HG02840 (cell line): ENCODE data around the gene L1CAM.

ENCODE experiments used
- ATAC-seq: cut with Tn5 transposase; IDR thresholded peaks from one replicate; pipeline ENCODE4 v1.9.1; 2021; ENCODE audit warnings: mild to moderate bottlenecking, moderate library complexity, moderate number of reproducible peaks; ENCODE audit not compliant: unreplicated experiment, low FRiP score

Gene L1CAM

DNA sequence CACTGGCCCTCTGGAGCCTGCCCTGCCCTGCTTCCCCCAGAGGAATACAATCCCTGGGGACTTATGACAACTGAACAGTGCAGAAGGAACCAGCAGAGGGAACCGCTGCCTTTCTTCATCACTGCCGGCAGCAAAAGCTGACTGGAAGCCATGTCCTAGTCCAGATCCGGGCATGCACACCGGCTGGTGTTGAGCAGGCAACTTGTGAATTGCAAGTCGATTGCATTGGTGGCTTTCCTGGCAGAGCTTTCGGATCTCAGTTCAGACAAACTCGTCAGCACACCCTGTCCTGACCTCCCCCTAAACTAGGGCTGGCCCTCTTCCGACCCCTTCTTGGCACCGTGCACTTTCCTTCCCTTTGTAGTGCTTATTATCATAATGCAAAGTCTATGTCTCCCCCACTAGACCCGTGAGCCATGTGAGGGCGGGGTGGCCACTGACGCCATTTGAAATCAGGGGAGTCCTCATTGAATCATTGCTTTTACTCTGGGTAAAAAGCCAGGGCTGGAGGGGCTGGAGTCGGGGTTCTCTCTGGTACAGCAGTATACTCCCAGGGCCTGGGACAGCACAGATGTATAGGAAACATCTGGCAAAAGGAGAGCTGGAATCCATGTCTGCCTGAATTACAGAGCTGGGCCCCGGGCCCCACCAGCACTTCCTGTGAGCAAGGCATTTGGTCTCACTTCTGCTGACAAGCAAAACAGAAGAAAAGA is 38.3 kb upstream of the L1CAM start:
- ATAC-seq: no peak

DNA sequence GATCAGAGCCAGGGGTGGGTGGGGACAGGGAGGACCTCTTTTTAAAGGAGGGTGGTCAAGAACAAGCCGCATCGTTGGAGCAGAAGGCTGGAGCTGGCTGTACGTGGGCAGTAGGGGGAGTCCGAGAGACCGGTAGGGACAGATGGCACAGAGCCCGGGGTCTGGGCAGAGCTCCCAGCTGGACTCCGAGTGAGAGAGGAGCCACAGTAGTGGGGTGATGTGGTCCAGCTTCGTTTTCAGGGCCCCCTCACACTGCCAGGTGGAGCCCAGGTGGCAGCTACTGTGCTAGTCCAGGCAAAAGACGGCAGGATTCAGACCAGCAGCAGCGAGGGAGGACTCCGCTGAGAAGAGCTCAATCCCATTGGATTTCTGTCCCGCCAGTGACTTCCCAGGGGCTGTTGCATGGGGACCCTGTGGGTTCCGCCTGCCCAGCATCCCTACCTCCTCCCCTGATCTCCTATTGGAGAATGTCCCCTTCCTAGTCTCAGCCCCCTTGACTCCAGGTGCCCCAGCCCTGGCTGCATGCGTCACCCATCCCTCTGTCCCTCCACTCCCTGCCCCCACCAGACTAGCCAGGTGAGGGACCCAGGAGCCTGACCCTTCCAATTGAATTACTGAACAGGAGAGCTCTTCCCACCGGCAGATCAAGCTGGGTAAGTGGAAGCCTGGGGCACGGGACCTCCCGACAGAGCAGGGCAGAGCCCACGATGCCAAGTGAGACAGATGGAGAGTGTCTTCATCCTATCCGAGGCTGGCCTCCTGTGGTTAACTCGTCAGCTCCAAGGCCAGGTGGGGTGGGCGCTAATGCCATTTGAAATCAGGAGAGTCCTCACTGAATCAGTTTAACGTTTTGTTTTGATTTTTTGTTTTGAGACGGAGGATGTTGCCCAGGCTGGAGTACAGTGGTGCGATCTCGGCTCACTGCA is 37.2 kb upstream of the L1CAM start:
- no peak for ATAC-seq

DNA sequence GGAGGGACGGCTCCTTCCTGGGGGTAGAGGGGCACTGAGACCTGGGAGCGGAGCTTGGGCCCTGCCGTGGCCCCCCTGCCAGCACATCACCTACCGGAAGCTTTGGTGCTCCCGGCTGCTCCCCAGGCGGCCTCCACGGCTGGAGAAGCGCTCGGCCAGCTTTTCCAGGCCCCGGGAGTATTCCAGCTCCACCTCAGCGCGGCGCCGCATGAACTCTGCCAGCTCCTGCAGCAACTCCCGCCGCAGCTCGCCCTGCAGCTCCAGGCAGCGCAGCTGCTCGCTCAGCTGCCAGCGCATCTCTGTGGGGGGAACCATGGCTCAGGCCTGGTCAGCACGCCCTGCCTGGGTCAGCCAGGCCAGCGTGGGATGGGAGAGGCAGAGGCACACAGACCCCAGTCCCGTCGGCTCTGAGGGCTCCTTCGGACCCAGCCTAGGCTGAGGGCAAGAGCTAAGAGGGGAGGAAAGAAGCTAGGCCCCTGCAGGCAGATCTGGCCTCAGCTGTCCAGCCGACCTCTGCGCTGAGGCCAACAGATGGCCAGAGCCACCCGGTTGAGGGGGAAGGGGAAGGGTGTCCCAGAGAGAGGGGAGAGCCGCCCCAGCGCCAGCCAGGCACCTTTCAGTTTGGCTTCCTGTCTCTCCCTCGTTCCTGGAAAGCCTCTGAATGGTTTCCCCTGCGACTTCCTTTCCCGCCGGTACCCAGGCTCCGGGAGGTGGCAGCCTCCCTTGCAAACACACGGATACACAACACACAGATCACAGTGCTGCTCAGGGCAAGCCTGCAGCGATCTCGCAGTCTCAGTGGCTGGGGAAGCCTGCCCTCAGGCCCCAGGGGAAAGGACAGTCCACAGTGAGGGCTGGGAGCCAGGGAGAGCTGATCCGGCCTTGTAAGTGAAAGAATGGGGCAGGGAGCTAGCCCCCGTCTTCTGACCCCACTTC is 35.8 kb upstream of the L1CAM start:
- ATAC-seq: no peak

DNA sequence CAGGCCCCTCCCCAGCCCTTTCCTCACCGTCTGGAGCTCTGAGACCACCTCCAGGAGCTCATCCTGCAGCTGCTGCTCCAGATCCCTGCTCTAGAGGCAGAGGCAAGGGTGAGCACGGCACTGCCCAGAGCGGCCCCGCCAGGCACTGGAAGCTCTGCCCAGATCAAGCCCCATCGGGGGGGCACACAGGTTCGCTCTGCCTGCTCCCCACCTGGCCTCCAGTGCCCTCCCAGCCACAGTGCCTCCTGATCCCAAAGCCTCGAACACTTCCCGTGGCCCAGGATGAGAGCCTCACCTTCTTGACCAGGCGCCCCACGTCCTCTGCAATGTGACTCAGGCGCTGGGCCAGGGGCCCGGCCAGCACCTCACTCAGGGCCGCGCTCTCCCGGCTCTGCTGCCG is 35.1 kb upstream of the L1CAM start:
- ATAC-seq: no peak

DNA sequence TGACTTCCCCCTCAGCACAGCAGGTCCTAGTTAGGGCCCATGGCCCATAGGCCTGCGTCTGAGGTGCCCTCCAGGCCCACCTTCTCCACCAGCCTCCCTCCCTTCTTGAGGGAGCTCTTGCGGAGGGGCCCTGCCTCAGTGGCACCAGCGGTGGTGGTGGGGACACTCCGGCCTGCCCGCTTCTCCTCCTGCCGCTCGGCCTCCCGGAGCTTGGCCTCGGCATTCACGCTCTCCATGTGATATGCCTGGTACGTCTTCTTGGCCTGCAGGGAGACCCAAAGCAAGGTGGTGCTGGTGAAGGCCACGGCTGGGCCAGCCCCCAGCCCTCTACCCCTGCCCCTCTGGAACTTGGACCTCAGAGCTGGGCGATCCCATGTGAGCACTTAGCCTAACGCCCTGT is 34.6 kb upstream of the L1CAM start:
- no peak for ATAC-seq

DNA sequence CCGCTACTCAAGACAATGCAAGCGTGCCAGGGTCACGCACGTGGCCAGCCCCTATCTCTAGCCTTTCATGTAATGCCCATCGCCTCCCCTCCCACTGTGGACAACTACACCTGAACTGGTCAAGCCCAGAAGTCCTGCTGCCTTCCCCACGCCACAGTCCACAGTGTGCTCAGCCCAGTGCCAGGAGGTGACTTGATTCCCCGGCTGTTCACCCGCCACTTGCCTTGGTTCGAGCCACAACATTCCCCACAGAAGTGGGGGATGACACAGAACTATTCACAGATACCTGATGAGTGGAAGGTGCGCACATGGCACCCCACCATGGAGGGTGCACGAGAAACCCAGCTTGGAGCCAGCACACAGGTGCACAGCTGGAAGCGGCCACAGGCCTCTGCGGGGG is 33.3 kb upstream of the L1CAM start:
- no peak for ATAC-seq

DNA sequence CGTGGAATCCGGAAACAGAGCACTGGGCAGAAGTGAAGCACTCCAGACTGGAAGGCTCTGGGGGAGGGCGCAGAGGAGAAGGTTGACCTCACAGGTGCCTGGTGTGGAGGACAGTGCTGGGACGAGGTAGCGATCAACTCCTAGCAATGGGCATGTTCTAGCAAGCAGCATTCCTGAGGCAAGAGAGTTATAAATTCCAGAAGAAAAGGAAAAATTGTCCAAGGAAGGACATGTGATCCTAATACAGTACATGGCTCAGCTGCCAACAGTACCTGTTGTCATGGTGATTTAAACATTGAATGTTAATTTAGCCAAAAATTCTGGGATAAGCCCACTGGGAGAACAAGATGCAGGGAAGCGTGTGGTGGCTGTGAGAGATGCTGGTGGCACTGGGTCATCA is 31.9 kb upstream of the L1CAM start:
- no peak for ATAC-seq

DNA sequence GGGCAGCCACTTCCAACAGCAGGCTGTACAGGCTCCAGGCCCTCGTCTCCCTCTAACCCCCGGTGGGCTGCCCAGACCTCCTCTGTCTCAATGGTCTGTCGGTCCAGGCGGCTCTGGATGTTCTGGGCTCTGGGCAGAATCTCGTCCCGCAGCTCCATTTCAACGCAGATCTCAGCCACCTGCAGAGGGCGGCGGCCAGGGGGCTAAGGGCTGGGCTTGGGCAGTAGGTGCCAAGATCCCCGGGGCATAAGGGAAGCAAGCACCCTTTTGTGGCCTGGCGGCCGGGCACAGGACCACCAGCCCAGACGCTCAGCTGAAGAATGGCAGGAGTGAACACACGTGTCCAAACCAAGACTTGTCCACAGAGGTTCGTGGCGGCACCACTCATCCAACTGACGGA is 27.7 kb upstream of the L1CAM start:
- ATAC-seq: no peak

DNA sequence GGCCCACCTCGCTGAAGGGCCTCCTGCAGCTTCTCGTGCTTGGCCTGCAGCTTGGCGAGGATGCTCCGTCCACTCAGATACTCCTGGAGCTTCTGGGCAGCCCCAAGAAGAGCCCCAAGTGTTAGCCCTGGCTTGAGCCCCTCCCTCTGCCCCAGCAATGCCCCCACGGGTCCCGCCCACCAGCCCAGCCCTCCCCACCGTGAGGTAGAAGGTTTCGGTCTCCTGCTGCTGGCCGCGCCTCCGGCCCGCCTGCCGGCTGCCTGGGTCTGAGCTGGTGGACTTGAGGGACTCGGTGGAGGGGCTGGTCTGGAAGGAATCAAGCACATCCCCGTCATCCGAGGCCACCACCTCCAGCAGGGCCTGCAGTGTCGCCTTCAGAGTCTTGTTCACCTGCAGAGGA is 27.2 kb upstream of the L1CAM start:
- ATAC-seq: no peak

DNA sequence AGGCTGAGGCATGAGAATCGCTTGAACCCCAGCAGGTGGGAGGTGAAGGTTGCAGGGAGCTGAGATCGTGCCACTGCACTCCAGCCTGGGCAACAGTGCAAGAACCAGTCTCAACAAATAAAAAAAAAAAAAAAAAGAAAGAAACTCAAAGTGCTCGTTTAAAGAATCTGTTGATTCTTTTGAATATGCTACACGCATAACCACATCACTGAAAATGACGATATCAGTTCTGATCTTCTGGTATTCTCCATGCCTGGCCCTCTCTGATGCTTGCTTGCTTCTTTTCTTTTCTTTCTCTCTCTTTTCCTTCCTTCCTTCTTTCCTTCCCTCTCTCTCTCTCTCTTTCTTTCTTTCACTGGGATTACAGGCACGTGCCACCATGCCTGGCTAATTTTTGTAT is 25.8 kb upstream of the L1CAM start:
- no peak for ATAC-seq

DNA sequence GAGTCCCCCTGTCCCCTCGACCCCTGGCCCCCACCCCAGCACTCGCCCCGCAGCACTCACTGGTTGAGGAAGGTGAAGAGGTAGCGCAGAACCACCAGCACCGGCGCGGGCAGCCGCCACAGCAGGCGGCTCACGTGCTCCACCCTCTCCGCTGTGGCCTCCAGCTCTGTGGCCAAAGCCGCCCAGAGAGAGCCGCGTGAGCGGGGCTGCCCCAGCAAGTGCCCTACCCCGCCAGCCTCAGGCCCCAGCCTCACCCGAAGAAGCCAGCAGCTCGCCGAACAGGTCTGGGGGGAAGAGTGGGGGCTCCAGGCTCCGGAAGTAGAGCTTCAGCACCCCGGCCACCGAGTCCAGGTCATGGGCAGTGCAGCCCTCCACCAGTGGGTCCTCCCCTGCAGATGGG is 24.5 kb upstream of the L1CAM start:
- ATAC-seq: no peak

DNA sequence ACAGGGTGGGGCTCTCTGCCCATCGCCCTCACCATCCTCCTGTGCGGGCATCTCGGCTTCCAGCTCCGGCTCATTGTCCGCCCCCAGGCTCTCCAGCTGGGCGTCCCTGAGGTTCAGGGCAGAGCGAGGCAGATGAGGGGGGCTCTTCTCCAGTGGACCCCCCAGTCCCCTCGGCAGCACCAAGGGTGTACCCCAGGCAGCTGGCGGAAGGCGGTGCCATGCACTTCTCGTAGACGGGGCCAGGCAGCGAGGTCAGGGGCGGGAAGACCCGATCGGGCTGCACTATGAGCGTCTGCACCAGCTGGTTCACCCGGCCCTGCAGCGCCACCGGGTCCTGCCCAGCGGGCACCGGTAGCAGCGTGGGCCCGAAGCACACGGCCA is 24.0 kb upstream of the L1CAM start:
- no peak for ATAC-seq

DNA sequence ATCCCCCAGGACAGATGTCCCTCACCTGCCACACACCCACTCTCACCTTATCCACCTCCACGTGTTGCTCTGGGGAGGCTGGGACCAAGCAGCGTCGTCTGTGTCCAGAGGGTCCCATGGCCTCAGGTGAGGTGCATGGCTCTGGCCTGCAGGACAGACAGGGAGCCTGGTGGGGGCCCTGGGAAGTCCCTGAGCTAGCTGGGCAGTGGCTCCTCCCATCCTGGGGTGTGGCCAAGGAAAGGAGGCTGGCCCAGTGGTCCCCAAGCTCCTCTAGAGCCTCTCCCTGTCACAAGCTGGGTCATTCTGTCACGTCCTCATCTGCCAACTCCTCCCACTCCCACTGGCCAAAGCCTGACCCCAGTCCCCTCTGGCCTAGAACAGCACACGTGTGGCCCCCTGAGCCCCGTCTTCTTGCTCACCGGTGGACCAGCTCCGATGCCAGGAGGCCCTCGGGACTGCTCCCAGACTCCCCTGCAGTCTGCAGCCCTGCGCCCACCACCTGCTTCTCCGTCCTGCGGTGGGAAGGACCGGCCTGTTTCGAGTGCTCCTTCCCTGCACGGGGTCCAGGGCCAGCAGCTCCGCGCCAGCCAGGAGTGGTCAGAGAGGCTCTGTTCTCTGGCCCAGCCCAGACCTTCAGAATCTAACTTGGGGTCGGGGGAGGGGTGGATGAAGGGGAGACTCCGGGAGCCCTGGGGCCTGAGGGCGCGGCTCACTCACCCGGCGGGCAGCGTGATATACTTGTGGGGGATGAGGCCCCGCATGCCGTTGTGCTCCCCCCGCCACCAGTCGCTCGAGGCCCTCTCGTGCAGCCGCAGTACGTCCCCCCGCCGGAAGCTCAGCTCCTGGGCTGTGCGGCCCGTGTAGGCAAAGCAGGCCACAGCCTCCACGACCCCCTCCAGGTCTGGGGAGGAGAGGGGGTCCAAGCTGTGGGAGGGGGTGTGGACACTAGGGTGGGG is 23.3 kb upstream of the L1CAM start:
- no peak for ATAC-seq

DNA sequence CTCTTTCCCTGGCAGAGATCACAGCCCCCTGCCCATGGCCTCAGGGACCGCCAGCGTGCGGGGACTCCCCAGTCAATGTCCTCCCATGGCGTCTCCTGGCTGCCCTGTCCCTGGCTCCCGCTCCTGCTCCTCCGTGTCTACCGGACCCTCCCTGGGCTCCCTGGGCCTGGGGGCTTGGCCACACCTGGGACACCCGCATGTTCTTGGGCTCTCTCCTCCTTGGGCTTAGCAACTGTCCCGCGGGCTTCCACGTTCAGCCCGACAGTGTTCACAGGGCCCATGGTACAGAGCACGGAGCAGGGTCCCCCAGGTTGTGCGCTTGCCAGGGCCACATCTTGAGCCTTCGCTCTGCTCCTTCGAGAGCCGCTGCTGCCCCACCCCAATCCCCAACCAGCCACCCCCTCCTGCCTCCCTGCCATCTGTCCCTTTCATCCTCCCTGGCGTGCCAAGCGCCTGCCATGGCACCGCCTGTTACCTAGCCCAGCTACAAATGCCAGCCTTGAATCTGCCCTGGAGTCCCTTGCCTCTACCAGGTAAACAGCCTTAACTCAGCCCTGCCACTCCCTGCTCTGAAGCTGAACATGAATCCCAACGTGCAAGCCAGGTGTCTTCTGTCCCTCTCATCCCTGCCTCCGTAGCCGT is 22.4 kb upstream of the L1CAM start:
- ATAC-seq: no peak

DNA sequence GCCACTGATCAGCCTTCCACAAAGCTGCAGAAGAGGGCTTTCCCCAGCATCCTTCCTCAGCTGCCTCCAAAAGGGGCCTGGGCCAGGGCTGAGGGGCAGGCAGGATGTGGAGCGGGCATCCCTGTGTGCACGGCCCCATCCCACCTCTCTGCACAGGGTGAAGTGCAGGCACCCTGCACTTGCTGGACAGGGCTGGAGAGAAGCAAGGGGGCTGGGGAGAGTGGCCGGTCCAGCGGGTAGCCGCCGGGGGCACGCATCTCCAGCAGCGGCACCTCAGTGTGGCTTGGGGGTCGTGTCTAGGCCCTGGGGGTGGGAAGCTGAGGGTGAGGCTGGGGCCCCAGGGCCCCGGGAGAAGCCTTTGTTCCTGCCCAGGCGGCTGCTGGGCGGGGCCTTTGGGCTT is 21.5 kb upstream of the L1CAM start:
- ATAC-seq: no peak

DNA sequence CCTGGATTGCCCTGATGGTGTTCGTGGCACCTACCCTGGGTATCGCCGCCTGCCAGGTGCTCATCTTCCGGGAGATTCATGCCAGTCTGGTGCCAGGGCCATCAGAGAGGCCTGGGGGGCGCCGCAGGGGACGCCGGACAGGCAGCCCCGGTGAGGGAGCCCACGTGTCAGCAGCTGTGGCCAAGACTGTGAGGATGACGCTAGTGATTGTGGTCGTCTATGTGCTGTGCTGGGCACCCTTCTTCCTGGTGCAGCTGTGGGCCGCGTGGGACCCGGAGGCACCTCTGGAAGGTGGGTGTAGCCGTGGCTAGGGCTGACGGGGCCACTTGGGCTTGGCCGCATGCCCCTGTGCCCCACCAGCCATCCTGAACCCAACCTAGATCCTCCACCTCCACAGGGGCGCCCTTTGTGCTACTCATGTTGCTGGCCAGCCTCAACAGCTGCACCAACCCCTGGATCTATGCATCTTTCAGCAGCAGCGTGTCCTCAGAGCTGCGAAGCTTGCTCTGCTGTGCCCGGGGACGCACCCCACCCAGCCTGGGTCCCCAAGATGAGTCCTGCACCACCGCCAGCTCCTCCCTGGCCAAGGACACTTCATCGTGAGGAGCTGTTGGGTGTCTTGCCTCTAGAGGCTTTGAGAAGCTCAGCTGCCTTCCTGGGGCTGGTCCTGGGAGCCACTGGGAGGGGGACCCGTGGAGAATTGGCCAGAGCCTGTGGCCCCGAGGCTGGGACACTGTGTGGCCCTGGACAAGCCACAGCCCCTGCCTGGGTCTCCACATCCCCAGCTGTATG is 20.3 kb upstream of the L1CAM start:
- ATAC-seq: no peak

DNA sequence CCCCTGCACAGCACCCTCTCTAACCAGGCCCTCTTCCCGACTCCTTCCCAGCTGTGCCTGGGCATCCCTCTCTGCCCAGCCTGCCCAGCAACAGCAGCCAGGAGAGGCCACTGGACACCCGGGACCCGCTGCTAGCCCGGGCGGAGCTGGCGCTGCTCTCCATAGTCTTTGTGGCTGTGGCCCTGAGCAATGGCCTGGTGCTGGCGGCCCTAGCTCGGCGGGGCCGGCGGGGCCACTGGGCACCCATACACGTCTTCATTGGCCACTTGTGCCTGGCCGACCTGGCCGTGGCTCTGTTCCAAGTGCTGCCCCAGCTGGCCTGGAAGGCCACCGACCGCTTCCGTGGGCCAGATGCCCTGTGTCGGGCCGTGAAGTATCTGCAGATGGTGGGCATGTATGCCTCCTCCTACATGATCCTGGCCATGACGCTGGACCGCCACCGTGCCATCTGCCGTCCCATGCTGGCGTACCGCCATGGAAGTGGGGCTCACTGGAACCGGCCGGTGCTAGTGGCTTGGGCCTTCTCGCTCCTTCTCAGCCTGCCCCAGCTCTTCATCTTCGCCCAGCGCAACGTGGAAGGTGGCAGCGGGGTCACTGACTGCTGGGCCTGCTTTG is 19.6 kb upstream of the L1CAM start:
- ATAC-seq: no peak
